ENCODE results near the gene WNT11.

- TF ChIP-seq CTCF (IDR thresholded peaks at IDR 0.05) (no peak), POLR2AphosphoS5 (IDR thresholded peaks at IDR 0.05; ENCODE audit: insufficient read depth in 1 of 2, low read depth in 1 of 2) (no peak), POLR2A (IDR thresholded peaks at IDR 0.05) (no peak)
Measured at GRCh38 chr11:76189682-76190081, 16.6 kb downstream of the WNT11 start.
